GM12878 (cell line): ENCODE data around the gene ARL3. TPM values are rescaled to one million over a fixed set of nuclear protein-coding genes. Genes with fewer than 3 reads are reported as not detected.

Experiments used
- ATF3 ChIP-seq: IDR thresholded peaks from 2 replicates; pipeline ENCODE4 v1.6.1; 2011; ENCODE audit warnings: low read depth, mild to moderate bottlenecking, low read length, moderate library complexity, borderline replicate concordance; ENCODE audit errors: extremely low read depth
- CHD1 ChIP-seq: IDR thresholded peaks from 2 replicates; pipeline ENCODE4 v1.6.1; 2012; ENCODE audit warnings: low read depth, low read length, improper control_type of control experiment
- CUX1 ChIP-seq: IDR thresholded peaks from 2 replicates; pipeline ENCODE4 v1.6.1; 2012; ENCODE audit warnings: improper control_type of control experiment, low read depth, low read length; ENCODE audit not compliant: insufficient replicate concordance
- DPF2 ChIP-seq: fragments of 450-650 bp; IDR thresholded peaks from 2 replicates; pipeline ENCODE4 v1.6.1; 2017; ENCODE audit warnings: mild to moderate bottlenecking
- HSF1 ChIP-seq: fragments of 150-350 bp; IDR thresholded peaks from 2 replicates; pipeline ENCODE4 v1.6.1; 2014; ENCODE audit warnings: mild to moderate bottlenecking, low read depth, low read length
- IKZF2 ChIP-seq, 2 experiments: fragments of 450-650 bp; IDR thresholded peaks; 2 replicates each; pipeline ENCODE4 v1.6.1; 2017; ENCODE audit warnings: mild to moderate bottlenecking in 2 of 2, moderate library complexity in 2 of 2
- JUNB ChIP-seq: IDR thresholded peaks from 2 replicates; pipeline ENCODE4 v1.6.1; 2016; ENCODE audit warnings: antibody characterized with exemption, mild to moderate bottlenecking
- MEF2A ChIP-seq: IDR thresholded peaks from 2 replicates; pipeline ENCODE4 v1.6.1; 2011; ENCODE audit warnings: low read depth, mild to moderate bottlenecking, low read length, moderate library complexity; ENCODE audit not compliant: insufficient read depth
- NR2C2 ChIP-seq: IDR thresholded peaks from 2 replicates; pipeline ENCODE4 v1.6.1; 2011; ENCODE audit warnings: borderline replicate concordance, low read depth; ENCODE audit not compliant: control insufficient read depth, insufficient read length
- NR2F1 ChIP-seq: fragments of 450-650 bp; conservative IDR thresholded peaks from 2 replicates; pipeline ENCODE4 v1.6.1; 2017; ENCODE audit warnings: mild to moderate bottlenecking
- POLR2AphosphoS2 ChIP-seq: IDR thresholded peaks from 2 replicates; pipeline ENCODE4 v1.6.1; 2011; ENCODE audit warnings: low read depth, mild to moderate bottlenecking, low read length, improper control_type of control experiment, moderate library complexity
- SPI1 ChIP-seq: IDR thresholded peaks from 2 replicates; pipeline ENCODE4 v1.6.1; 2011; ENCODE audit warnings: low read depth, mild to moderate bottlenecking, low read length, moderate library complexity, borderline replicate concordance; ENCODE audit not compliant: insufficient read depth
- STAT1 ChIP-seq: fragments of 450-650 bp; conservative IDR thresholded peaks from 2 replicates; pipeline ENCODE4 v1.6.1; 2014; ENCODE audit warnings: antibody characterized with exemption, mild to moderate bottlenecking
- TBL1XR1 ChIP-seq: IDR thresholded peaks from 2 replicates; pipeline ENCODE4 v1.6.1; 2012; ENCODE audit warnings: low read depth, low read length, improper control_type of control experiment
- USF2 ChIP-seq: IDR thresholded peaks from 2 replicates; pipeline ENCODE4 v1.6.1; 2011; ENCODE audit warnings: low read depth, low read length, improper control_type of control experiment, borderline replicate concordance
- YY1 ChIP-seq: IDR thresholded peaks from 2 replicates; pipeline ENCODE4 v1.6.1; 2011; ENCODE audit warnings: low read depth, mild to moderate bottlenecking, low read length
- ZBTB11 ChIP-seq: fragments of 450-650 bp; formaldehyde crosslinking; IDR thresholded peaks from 2 replicates; pipeline ENCODE4 v1.5.0; 2022; ENCODE audit warnings: mild to moderate bottlenecking, missing genetic modification characterization
- polyA plus RNA-seq, 11 experiments: library from polyadenylated mRNA; depleted of rRNA in 4 of 11; unstranded in 6 of 11; stranded (reverse) in 5 of 11; fragments of >200 nt; fragmentation: Nextera tagmentation in 4 of 11; fragmentation: Illumina TruSeq in 1 of 11; extraction: Ambion mirVana in 4 of 11; extraction: Trizol in 1 of 11; gene quantifications; 1 replicate in 1 of 11; 2 replicates in 10 of 11; pipeline versions ENCODE4 v1.2.1 to v1.2.3, GENCODE V29; 2011 to 2016; ENCODE audit warnings: inconsistent platforms in 2 of 11, missing spikeins in 2 of 11, low read depth in 1 of 11
- total RNA-seq, 4 experiments: library from RNA; depleted of rRNA in 3 of 4; stranded (reverse); fragments of >200 nt in 3 of 4; fragmentation: Illumina TruSeq in 1 of 4; extraction: Trizol in 1 of 4; gene quantifications; 2 replicates each; pipeline versions ENCODE4 v1.2.1 to v1.2.3, GENCODE V29; 2013 to 2021

Gene ARL3
- total and polyA plus RNA-seq, 10 of the 15 experiments (the other 5 are each of a cell fraction or from before 2014, with no cell fraction given) = 4.9 to 26.1 (median 11.0) TPM

- TF ChIP-seq CUX1 = peak; percentile 71
- peak; percentile 63 to 77 for TF ChIP-seq IKZF2 (IDR thresholded peaks at IDR 0.05)
- peak; percentile 50; the same call in 1 of the 2 replicates for TF ChIP-seq JUNB
- peak; percentile 84 for TF ChIP-seq SPI1
- no peak for TF ChIP-seq NR2C2
- TF ChIP-seq CHD1 = 0 out of 2 replicates have a peak, but pooled peaks have one; percentile 3
- TF ChIP-seq NR2F1 = peak; percentile 45; the same call in 1 of the 2 replicates
- peak; percentile 61 for TF ChIP-seq YY1
- no peak for TF ChIP-seq ZBTB11 (CRISPR knock-in tag)
- TF ChIP-seq POLR2AphosphoS2 = no peak
- TF ChIP-seq MEF2A = 0 out of 2 replicates have a peak, but pooled peaks have one; percentile 4
- TF ChIP-seq USF2 = no peak
- TF ChIP-seq STAT1 = 0 out of 2 replicates have a peak, but pooled peaks have one; percentile 44
- no peak for TF ChIP-seq HSF1
- TF ChIP-seq DPF2 = peak; percentile 78
- peak; percentile 60 for TF ChIP-seq TBL1XR1
- no peak for TF ChIP-seq ATF3
Measured at GRCh38 chr10:102645741-102646609, 68.2 kb downstream of the ARL3 start (continued).
